Trophoblast cell (in vitro differentiated cells and primary cell): ENCODE data around the gene AZI2.

Experiments used
- DNase-seq, 2 donors: peaks; one replicate each; pipeline ENCODE4 v3.0.0-alpha.2; 2016
- H2AFZ ChIP-seq: 2 replicates; pipeline ENCODE4 v1.6.1; 2013; ENCODE audit warnings: low read length, moderate library complexity, mild to moderate bottlenecking; ENCODE audit not compliant: insufficient read depth, poor library complexity
- H2AK5ac ChIP-seq: 2 replicates; pipeline ENCODE4 v1.6.1; 2013; ENCODE audit warnings: mild to moderate bottlenecking, low read length
- H2BK120ac ChIP-seq: 2 replicates; pipeline ENCODE4 v1.6.1; 2013; ENCODE audit warnings: low read length, mild to moderate bottlenecking, moderate library complexity; ENCODE audit not compliant: insufficient read depth, poor library complexity
- H2BK12ac ChIP-seq: 2 replicates; pipeline ENCODE4 v1.6.1; 2013; ENCODE audit warnings: mild to moderate bottlenecking, low read length, moderate library complexity
- H2BK5ac ChIP-seq: 2 replicates; pipeline ENCODE4 v1.6.1; 2013; ENCODE audit warnings: low read length, low read depth, moderate library complexity, mild to moderate bottlenecking; ENCODE audit not compliant: poor library complexity
- H3K14ac ChIP-seq: 2 replicates; pipeline ENCODE4 v1.6.1; 2013; ENCODE audit warnings: mild to moderate bottlenecking, low read length
- H3K18ac ChIP-seq: 2 replicates; pipeline ENCODE4 v1.6.1; 2013; ENCODE audit warnings: mild to moderate bottlenecking, low read length
- H3K23ac ChIP-seq: 2 replicates; pipeline ENCODE4 v1.6.1; 2013; ENCODE audit warnings: low read length
- H3K27ac ChIP-seq: 2 replicates; pipeline ENCODE4 v1.5.1; 2013; ENCODE audit warnings: low read depth, mild to moderate bottlenecking, inconsistent platforms, low read length, moderate library complexity
- H3K27me3 ChIP-seq: 2 replicates; pipeline ENCODE4 v1.6.1; 2013; ENCODE audit warnings: inconsistent platforms, mild to moderate bottlenecking, low read length, moderate library complexity; ENCODE audit not compliant: insufficient read depth
- H3K36me3 ChIP-seq, 2 experiments: 1 replicate in 1 of 2; 2 replicates in 1 of 2; pipeline ENCODE4 v1.6.1; 2013; ENCODE audit warnings: low read length in 2 of 2, mild to moderate bottlenecking in 2 of 2, moderate library complexity in 1 of 2; ENCODE audit not compliant: insufficient read depth in 2 of 2, control insufficient read depth in 1 of 2
- H3K4ac ChIP-seq: 2 replicates; pipeline ENCODE4 v1.6.1; 2013; ENCODE audit warnings: low read depth, mild to moderate bottlenecking, low read length, moderate library complexity
- H3K4me1 ChIP-seq, 2 experiments: 1 replicate in 1 of 2; 2 replicates in 1 of 2; pipeline ENCODE4 v1.6.1; 2013; ENCODE audit warnings: low read length in 2 of 2, mild to moderate bottlenecking in 2 of 2, moderate library complexity in 1 of 2; ENCODE audit not compliant: insufficient read depth in 2 of 2, control insufficient read depth in 1 of 2
- H3K4me2 ChIP-seq: 2 replicates; pipeline ENCODE4 v1.6.1; 2013; ENCODE audit warnings: inconsistent platforms, mild to moderate bottlenecking, low read length, moderate library complexity
- H3K4me3 ChIP-seq: 2 replicates; pipeline ENCODE4 v1.5.1; 2013; ENCODE audit warnings: mild to moderate bottlenecking, low read depth, low read length, inconsistent platforms
- H3K79me1 ChIP-seq: one replicate; pipeline ENCODE4 v1.6.1; 2013; ENCODE audit warnings: low read length
- H3K79me2 ChIP-seq: 2 replicates; pipeline ENCODE4 v1.6.1; 2013; ENCODE audit warnings: low read length, mild to moderate bottlenecking; ENCODE audit not compliant: control insufficient read depth, insufficient read depth, poor library complexity
- H3K9ac ChIP-seq: 2 replicates; pipeline ENCODE4 v1.6.1; 2013; ENCODE audit warnings: mild to moderate bottlenecking, low read length
- H3K9me3 ChIP-seq: 2 replicates; pipeline ENCODE4 v1.6.1; 2013; ENCODE audit warnings: low read depth, mild to moderate bottlenecking, control low read depth, inconsistent platforms, low read length; ENCODE audit not compliant: insufficient read depth
- H4K12ac ChIP-seq: 2 replicates; pipeline ENCODE4 v1.6.1; 2013; ENCODE audit warnings: low read depth, mild to moderate bottlenecking, low read length, moderate library complexity
- H4K8ac ChIP-seq: 2 replicates; pipeline ENCODE4 v1.6.1; 2013; ENCODE audit warnings: low read depth, mild to moderate bottlenecking, low read length, moderate library complexity
- H4K91ac ChIP-seq: one replicate; pipeline ENCODE4 v1.6.1; 2013; ENCODE audit warnings: low read depth, mild to moderate bottlenecking, low read length, moderate library complexity
- WGBS: extraction: QIAGEN DNeasy Blood & Tissue Kit; methylation state at CpG from one replicate; pipeline ENCODE4 v1.1.7; 2013; ENCODE audit warnings: missing lambda C conversion rate; ENCODE audit not compliant: insufficient read length, insufficient coverage; ENCODE audit errors: extremely low coverage; 5-methylcytosine and 5-hydroxymethylcytosine counted together

AZI2 gene

GRCh38 chr3:28278918-28279317 is 69.7 kb downstream of the AZI2 start:
- Histone ChIP-seq H3K9me3 (peaks cover 2% of the 10 kb centered on the region), H3K4me1 (no peaks in the 10 kb centered on the region), H3K14ac (no peak overlapping the region), H3K27ac (no peak overlapping the region), H2BK12ac (no peak overlapping the region), H2BK5ac (no peak overlapping the region), H4K91ac (no peak overlapping the region), H3K23ac (no peak overlapping the region), H2AK5ac (no peak overlapping the region), H2BK120ac (no peak overlapping the region), H4K12ac (no peak overlapping the region), H3K79me1 (no peaks in the 10 kb centered on the region), H3K9ac (no peak overlapping the region), H3K36me3 (peaks cover 4% of the 10 kb centered on the region in 2 experiments), H3K79me2 (no peaks in the 10 kb centered on the region), H4K8ac (no peak overlapping the region), H3K4ac (no peak overlapping the region), H3K4me2 (no peak overlapping the region), H3K18ac (no peak overlapping the region), H3K4me3 (no peak overlapping the region), H3K27me3 (no peaks in the 10 kb centered on the region), H2AFZ (no peak overlapping the region)
- DNase-seq: no peak
- WGBS: no CpG with 5 or more reads among the region's 2 CpGs

DNA sequence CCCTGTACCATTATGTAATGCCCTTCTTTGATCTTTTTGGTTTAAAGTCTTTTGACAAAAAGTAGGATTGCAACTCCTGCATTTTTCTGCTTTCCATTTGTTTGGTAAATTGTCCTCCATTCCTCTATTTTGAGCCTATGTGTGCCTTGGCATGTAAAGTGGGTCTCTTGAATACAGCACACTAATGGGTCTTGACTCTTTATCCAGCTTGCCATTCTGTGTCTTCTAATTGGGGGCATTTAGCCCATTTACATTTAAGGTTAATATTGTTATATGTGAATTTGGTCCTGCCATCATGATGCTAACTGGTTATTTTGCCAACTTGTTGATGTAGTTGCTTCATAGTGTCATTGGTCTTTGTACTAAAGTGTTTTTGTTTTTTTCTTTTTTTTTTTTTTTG is 74.8 kb downstream of the AZI2 start:
- no peak overlapping the region for H3K27ac ChIP-seq
- no peaks in the 10 kb centered on the region for H3K4me1 ChIP-seq
- H2BK12ac ChIP-seq: no peak overlapping the region
- no peak for DNase-seq
- no peak overlapping the region for H2BK120ac ChIP-seq
- no peak overlapping the region for H3K4me2 ChIP-seq
- H3K18ac ChIP-seq: no peak overlapping the region
- no peak overlapping the region for H3K4me3 ChIP-seq
- peaks cover 4% of the 10 kb centered on the region in 2 experiments for H3K36me3 ChIP-seq
- no peaks in the 10 kb centered on the region for H3K27me3 ChIP-seq
- no peak overlapping the region for H2AK5ac ChIP-seq
- H2BK5ac ChIP-seq: no peak overlapping the region
- H4K8ac ChIP-seq: no peak overlapping the region
- no peaks in the 10 kb centered on the region for H3K79me2 ChIP-seq
- H4K91ac ChIP-seq: no peak overlapping the region
- no peak overlapping the region for H3K4ac ChIP-seq
- no peak overlapping the region for H3K9ac ChIP-seq
- no peak overlapping the region for H4K12ac ChIP-seq
- H3K14ac ChIP-seq: no peak overlapping the region
- H3K9me3 ChIP-seq: peaks cover 2% of the 10 kb centered on the region
- no peak overlapping the region for H2AFZ ChIP-seq
- H3K23ac ChIP-seq: no peak overlapping the region
- H3K79me1 ChIP-seq: no peaks in the 10 kb centered on the region
